K562 (cell line): ENCODE data around the gene FCHSD1.

Experiments used
- KLF1 ChIP-seq: fragments of 450-650 bp; IDR thresholded peaks from 2 replicates; pipeline ENCODE4 v1.6.1; 2016; ENCODE audit warnings: missing genetic modification characterization, missing compliant biosample characterization
- POLR2AphosphoS5 ChIP-seq: IDR thresholded peaks from 2 replicates; pipeline ENCODE4 v1.6.1; 2011; ENCODE audit warnings: mild to moderate bottlenecking, low read depth, low read length, moderate library complexity; ENCODE audit not compliant: control insufficient read depth, insufficient read depth
- REST ChIP-seq, 2 experiments: fragments of 450-650 bp; formaldehyde crosslinking in 1 of 2; IDR thresholded peaks; 2 replicates each; pipeline versions ENCODE4 v1.4.0 to v1.6.1; 2014 to 2020; ENCODE audit warnings: mild to moderate bottlenecking in 2 of 2, borderline replicate concordance in 1 of 2, low read depth in 1 of 2
- ZNF644 ChIP-seq: fragments of 200-800 bp; sonication (Bioruptor generic); IDR thresholded peaks from 2 replicates; pipeline ENCODE4 v1.6.1; 2016; ENCODE audit warnings: low read depth, missing genetic modification characterization, missing compliant biosample characterization
- ZNF699 ChIP-seq: fragments of 250-450 bp; sonication (Bioruptor Pico); IDR thresholded peaks from 2 replicates; pipeline ENCODE4 v1.8.0; 2021; ENCODE audit warnings: mild to moderate bottlenecking, moderate library complexity; ENCODE audit not compliant: insufficient replicate concordance

DNA sequence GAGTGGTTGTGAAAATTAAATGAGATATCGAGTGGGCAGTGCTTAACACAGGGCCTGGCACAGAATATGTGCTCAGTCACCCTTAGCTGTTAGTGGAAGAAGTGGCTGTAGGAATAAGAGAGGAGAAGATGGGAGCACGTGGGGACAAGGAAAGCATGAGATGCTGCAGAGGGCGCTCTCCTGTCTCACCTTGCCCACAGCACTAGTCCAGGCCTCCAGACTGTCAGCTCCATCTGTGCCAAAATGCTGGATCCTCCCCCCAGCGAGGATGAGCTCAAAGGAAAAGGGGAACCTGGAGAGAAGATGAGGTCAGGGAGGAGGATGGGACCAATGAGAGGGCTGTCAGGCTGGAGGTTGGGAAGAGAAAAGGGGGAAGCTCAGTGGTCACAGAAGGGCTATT, 18.3 kb upstream of the FCHSD1 start:
- no peak for TF ChIP-seq KLF1 (tag)
- TF ChIP-seq POLR2AphosphoS5 = no peak
- TF ChIP-seq ZNF699 (CRISPR knock-in tag) = no peak
- TF ChIP-seq ZNF644 (tag) = no peak
- no peak for TF ChIP-seq REST (IDR thresholded peaks at IDR 0.05; ENCODE audit: borderline replicate concordance)
- TF ChIP-seq REST (CRISPR knock-in tag; IDR thresholded peaks at IDR 0.05; ENCODE audit: low read depth) = no peak
